Adrenal gland (tissue), 5 donors: ENCODE data around the gene LRIT3.

Experiments used
- POLR2A ChIP-seq, 2 donors: fragments of 450-650 bp; IDR thresholded peaks; one replicate each; pipeline ENCODE4 v1.6.1; 2017; ENCODE audit warnings: antibody characterized with exemption in 2 of 2, mild to moderate bottlenecking in 2 of 2, moderate library complexity in 1 of 2
- TF ChIP-seq, protein P1 (sequence below), 6 experiments: fragments of 450-650 bp in 4 of 6; fragments of 200-600 bp in 2 of 6; sonication (generic) in 1 of 6; IDR thresholded peaks; 1 replicate in 5 of 6; 2 replicates in 1 of 6; pipeline versions ENCODE4 v1.5.1 to v1.8.0; 2016 to 2021; ENCODE audit warnings: antibody characterized with exemption in 6 of 6, mild to moderate bottlenecking in 2 of 6, moderate library complexity in 1 of 6
- donor health status: DM: no; HTN: no; CAD: no.

DNA sequence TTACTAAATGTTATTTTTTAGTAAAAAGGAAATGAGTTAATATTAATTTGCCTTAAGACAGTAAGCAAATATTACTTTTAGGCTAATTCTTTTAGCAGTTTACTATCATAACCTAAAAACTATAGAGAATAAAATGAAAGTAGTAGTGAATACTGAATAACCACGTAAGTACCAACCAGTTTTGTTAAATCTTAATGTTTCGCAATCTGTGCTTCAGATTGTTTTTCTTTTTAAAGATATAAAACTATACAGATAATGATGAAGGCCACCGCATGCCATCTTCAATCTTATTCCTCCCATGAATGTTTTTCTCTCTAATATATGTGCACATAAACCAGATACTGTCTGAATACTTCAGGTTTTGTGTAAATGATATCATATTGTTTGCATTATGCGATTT, 14.2 kb upstream of the LRIT3 start:
- TF ChIP-seq, protein P1, sequence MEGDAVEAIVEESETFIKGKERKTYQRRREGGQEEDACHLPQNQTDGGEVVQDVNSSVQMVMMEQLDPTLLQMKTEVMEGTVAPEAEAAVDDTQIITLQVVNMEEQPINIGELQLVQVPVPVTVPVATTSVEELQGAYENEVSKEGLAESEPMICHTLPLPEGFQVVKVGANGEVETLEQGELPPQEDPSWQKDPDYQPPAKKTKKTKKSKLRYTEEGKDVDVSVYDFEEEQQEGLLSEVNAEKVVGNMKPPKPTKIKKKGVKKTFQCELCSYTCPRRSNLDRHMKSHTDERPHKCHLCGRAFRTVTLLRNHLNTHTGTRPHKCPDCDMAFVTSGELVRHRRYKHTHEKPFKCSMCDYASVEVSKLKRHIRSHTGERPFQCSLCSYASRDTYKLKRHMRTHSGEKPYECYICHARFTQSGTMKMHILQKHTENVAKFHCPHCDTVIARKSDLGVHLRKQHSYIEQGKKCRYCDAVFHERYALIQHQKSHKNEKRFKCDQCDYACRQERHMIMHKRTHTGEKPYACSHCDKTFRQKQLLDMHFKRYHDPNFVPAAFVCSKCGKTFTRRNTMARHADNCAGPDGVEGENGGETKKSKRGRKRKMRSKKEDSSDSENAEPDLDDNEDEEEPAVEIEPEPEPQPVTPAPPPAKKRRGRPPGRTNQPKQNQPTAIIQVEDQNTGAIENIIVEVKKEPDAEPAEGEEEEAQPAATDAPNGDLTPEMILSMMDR (IDR thresholded peaks at IDR 0.05) = no peak
- TF ChIP-seq POLR2A (IDR thresholded peaks at IDR 0.05) = no peak
